HEK293 (cell line): Measurements from ENCODE around the gene ZNF316.

Source experiments
- CTCF ChIA-PET: fragments of 350-600 bp; formaldehyde crosslinking; extraction: SDS; loops from one replicate; lab custom pipeline; 2021; ENCODE audit warnings: antibody characterized with exemption; lab: Yijun Ruan, JAX
- POLR2A ChIA-PET: fragments of 300-600 bp; formaldehyde crosslinking; extraction: SDS; loops from one replicate; lab custom pipeline; 2020; ENCODE audit warnings: antibody characterized with exemption, inconsistent platforms; lab: Yijun Ruan, JAX
- H3K27ac ChIP-seq: fragments of 200-500 bp; sonication (Bioruptor generic); 2 replicates; pipeline ENCODE4 v1.5.1; 2014; ENCODE audit warnings: low read depth, low read length, control low read depth, inconsistent platforms; ENCODE audit errors: extremely low read depth
- H3K36me3 ChIP-seq, 2 experiments: fragments of 200-500 bp in 1 of 2; sonication (Bioruptor generic) in 1 of 2; 1 replicate in 1 of 2; 2 replicates in 1 of 2; pipeline ENCODE4 v1.5.1; 2014 to 2017; ENCODE audit warnings: inconsistent platforms in 2 of 2, low read length in 2 of 2; ENCODE audit not compliant: control insufficient read depth in 2 of 2, insufficient read depth in 1 of 2
- H3K4me1 ChIP-seq: fragments of 200-500 bp; sonication (Bioruptor generic); 2 replicates; pipeline ENCODE4 v1.5.1; 2014; ENCODE audit warnings: mild to moderate bottlenecking, low read length, inconsistent platforms; ENCODE audit not compliant: control insufficient read depth, insufficient read depth
- H3K4me3 ChIP-seq: 2 replicates; pipeline ENCODE4 v1.5.1; 2011; ENCODE audit warnings: low read depth, mild to moderate bottlenecking, control low read depth, low read length, moderate library complexity
- H3K9me3 ChIP-seq: fragments of 200-500 bp; sonication (Bioruptor generic); 2 replicates; pipeline ENCODE4 v1.5.1; 2014; ENCODE audit warnings: low read depth, low read length, inconsistent platforms; ENCODE audit not compliant: control insufficient read depth, insufficient read depth
- GLIS1 ChIP-seq: fragments of 450-650 bp; formaldehyde crosslinking; IDR thresholded peaks from 2 replicates; pipeline ENCODE4 v1.5.1; 2016; ENCODE audit warnings: missing biosample characterization, missing genetic modification characterization
- GLIS2 ChIP-seq: fragments of 450-650 bp; formaldehyde crosslinking; IDR thresholded peaks from 2 replicates; pipeline ENCODE4 v1.5.1; 2016; ENCODE audit warnings: missing biosample characterization, missing genetic modification characterization
- ZBTB20 ChIP-seq: fragments of 450-650 bp; formaldehyde crosslinking; IDR thresholded peaks from 2 replicates; pipeline ENCODE4 v1.5.1; 2016; ENCODE audit warnings: missing biosample characterization, missing genetic modification characterization
- ZBTB48 ChIP-seq: fragments of 450-650 bp; formaldehyde crosslinking; IDR thresholded peaks from 2 replicates; pipeline ENCODE4 v1.5.1; 2016; ENCODE audit warnings: missing biosample characterization, missing genetic modification characterization
- ZFHX2 ChIP-seq: fragments of 450-650 bp; formaldehyde crosslinking; conservative IDR thresholded peaks from 2 replicates; pipeline ENCODE4 v1.5.1; 2016; ENCODE audit warnings: missing biosample characterization, missing genetic modification characterization
- ZIC2 ChIP-seq: fragments of 450-650 bp; formaldehyde crosslinking; IDR thresholded peaks from 2 replicates; pipeline ENCODE4 v1.5.1; 2016; ENCODE audit warnings: missing biosample characterization, missing genetic modification characterization
- ZNF138 ChIP-seq: fragments of 450-650 bp; formaldehyde crosslinking; IDR thresholded peaks from 2 replicates; pipeline ENCODE4 v1.5.1; 2016; ENCODE audit warnings: missing biosample characterization, missing genetic modification characterization, borderline replicate concordance
- ZNF155 ChIP-seq: fragments of 450-650 bp; formaldehyde crosslinking; IDR thresholded peaks from 2 replicates; pipeline ENCODE4 v1.5.1; 2016; ENCODE audit warnings: missing biosample characterization, missing genetic modification characterization
- ZNF175 ChIP-seq: fragments of 450-650 bp; formaldehyde crosslinking; IDR thresholded peaks from 2 replicates; pipeline ENCODE4 v1.5.1; 2016; ENCODE audit warnings: missing biosample characterization, missing genetic modification characterization
- ZNF335 ChIP-seq: fragments of 450-650 bp; formaldehyde crosslinking; conservative IDR thresholded peaks from 2 replicates; pipeline ENCODE4 v1.5.1; 2016; ENCODE audit warnings: missing biosample characterization, missing genetic modification characterization
- ZNF354C ChIP-seq: fragments of 450-650 bp; formaldehyde crosslinking; IDR thresholded peaks from 2 replicates; pipeline ENCODE4 v1.5.1; 2016; ENCODE audit warnings: missing biosample characterization, missing genetic modification characterization, low read depth, borderline replicate concordance
- ZNF423 ChIP-seq: fragments of 450-650 bp; formaldehyde crosslinking; IDR thresholded peaks from 2 replicates; pipeline ENCODE4 v1.5.1; 2016; ENCODE audit warnings: missing biosample characterization, missing genetic modification characterization
- ZNF473 ChIP-seq: fragments of 450-650 bp; formaldehyde crosslinking; IDR thresholded peaks from 2 replicates; pipeline ENCODE4 v1.5.1; 2017; ENCODE audit warnings: missing biosample characterization, missing genetic modification characterization
- ZNF792 ChIP-seq: fragments of 450-650 bp; formaldehyde crosslinking; IDR thresholded peaks from 2 replicates; pipeline ENCODE4 v1.5.1; 2016; ENCODE audit warnings: missing biosample characterization, missing genetic modification characterization
- ZXDB ChIP-seq: fragments of 450-650 bp; formaldehyde crosslinking; IDR thresholded peaks from 2 replicates; pipeline ENCODE4 v1.5.1; 2016; ENCODE audit warnings: missing biosample characterization, missing genetic modification characterization
- TF ChIP-seq, protein P1 (sequence below): fragments of 450-650 bp; formaldehyde crosslinking; IDR thresholded peaks from 2 replicates; pipeline ENCODE4 v1.5.1; 2016; ENCODE audit warnings: missing biosample characterization, missing genetic modification characterization
- TF ChIP-seq, protein P2 (sequence below): fragments of 450-650 bp; formaldehyde crosslinking; IDR thresholded peaks from 2 replicates; pipeline ENCODE4 v1.5.1; 2016; ENCODE audit warnings: missing biosample characterization, missing genetic modification characterization
- TF ChIP-seq, protein P3 (sequence below): fragments of 450-650 bp; formaldehyde crosslinking; IDR thresholded peaks from 2 replicates; pipeline ENCODE4 v1.5.1; 2016; ENCODE audit warnings: missing biosample characterization, missing genetic modification characterization
- TF ChIP-seq, protein P4 (sequence below): fragments of 450-650 bp; formaldehyde crosslinking; IDR thresholded peaks from 2 replicates; pipeline ENCODE4 v1.5.1; 2016; ENCODE audit warnings: missing biosample characterization, missing genetic modification characterization
- TF ChIP-seq, protein P5 (sequence below): fragments of 450-650 bp; formaldehyde crosslinking; optimal IDR thresholded peaks from 2 replicates; pipeline ENCODE3; 2016; ENCODE audit warnings: missing biosample characterization, mild to moderate bottlenecking, missing genetic modification characterization
- TF ChIP-seq, protein P6 (sequence below): fragments of 450-650 bp; formaldehyde crosslinking; IDR thresholded peaks from 2 replicates; pipeline ENCODE4 v1.5.1; 2017; ENCODE audit warnings: missing biosample characterization, missing genetic modification characterization
- TF ChIP-seq, protein P7 (sequence below): fragments of 450-650 bp; formaldehyde crosslinking; IDR thresholded peaks from 2 replicates; pipeline ENCODE4 v1.5.1; 2016; ENCODE audit warnings: missing biosample characterization, missing genetic modification characterization, borderline replicate concordance

Gene ZNF316

DNA sequence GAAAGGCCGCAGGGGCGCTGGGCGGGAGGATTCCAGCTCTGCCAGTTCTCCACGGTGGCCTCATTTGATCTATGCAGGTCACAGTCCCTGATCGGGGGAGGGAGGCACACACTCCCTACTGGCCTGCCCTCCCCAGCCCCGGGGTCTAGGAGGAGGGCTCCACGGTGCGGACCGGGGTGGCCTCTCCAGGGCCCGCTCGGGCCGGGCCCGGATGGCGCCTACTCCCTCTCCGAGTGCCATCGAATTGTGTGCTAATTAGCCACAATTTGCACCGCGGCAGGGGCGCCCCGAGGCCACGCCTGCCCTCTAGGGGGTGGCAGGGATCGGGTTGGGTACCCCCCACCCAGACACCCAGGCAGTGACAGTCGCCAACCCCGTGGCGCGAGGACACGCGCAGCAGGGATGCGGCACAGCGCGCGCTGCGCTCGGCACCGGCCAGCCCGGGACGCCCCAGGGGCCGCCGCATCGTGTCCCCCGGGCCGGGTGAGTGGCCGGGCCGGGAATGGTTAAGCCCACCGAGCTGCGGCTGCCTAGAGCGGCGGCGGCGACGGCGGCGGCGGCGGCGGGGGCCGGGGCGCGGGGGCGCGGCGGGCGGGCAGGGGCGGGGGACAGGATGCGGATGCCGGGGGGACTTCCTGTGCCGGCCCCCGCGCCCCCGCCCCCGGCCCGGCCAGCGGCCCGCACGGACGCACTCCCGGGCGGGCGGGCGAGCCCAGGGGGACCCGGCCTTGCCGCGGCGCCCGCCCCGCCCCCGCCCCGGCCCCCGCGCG, 22.0 kb upstream of the ZNF316 start, which contains the start of gene ZNF853:
Gene ZNF853, plus strand, starts transcription at position 658 of the 770 bp plus-strand sequence. CDS start 565 bp downstream, outside the sequence.
- CTCF ChIA-PET: interaction anchor here (0.6 kb wide), 1 partner anchor 140 kb away, joined by 3 read pairs; no protein-coding TSS in a partner anchor
- POLR2A ChIA-PET: no interaction called here
- no peaks in the 10 kb centered on the region for H3K4me1 ChIP-seq
- H3K36me3 ChIP-seq: peaks cover 6 to 10% of the 10 kb centered on the region in 2 experiments; a peak in 2 of 3 replicates
- peak within 1 kb of the TSS; percentile 71; the same call in 1 of the 2 replicates for H3K27ac ChIP-seq
- no peaks in the 10 kb centered on the region for H3K9me3 ChIP-seq
- H3K4me3 ChIP-seq: peak within 1 kb of the TSS; percentile 64
- TF ChIP-seq, protein P1, sequence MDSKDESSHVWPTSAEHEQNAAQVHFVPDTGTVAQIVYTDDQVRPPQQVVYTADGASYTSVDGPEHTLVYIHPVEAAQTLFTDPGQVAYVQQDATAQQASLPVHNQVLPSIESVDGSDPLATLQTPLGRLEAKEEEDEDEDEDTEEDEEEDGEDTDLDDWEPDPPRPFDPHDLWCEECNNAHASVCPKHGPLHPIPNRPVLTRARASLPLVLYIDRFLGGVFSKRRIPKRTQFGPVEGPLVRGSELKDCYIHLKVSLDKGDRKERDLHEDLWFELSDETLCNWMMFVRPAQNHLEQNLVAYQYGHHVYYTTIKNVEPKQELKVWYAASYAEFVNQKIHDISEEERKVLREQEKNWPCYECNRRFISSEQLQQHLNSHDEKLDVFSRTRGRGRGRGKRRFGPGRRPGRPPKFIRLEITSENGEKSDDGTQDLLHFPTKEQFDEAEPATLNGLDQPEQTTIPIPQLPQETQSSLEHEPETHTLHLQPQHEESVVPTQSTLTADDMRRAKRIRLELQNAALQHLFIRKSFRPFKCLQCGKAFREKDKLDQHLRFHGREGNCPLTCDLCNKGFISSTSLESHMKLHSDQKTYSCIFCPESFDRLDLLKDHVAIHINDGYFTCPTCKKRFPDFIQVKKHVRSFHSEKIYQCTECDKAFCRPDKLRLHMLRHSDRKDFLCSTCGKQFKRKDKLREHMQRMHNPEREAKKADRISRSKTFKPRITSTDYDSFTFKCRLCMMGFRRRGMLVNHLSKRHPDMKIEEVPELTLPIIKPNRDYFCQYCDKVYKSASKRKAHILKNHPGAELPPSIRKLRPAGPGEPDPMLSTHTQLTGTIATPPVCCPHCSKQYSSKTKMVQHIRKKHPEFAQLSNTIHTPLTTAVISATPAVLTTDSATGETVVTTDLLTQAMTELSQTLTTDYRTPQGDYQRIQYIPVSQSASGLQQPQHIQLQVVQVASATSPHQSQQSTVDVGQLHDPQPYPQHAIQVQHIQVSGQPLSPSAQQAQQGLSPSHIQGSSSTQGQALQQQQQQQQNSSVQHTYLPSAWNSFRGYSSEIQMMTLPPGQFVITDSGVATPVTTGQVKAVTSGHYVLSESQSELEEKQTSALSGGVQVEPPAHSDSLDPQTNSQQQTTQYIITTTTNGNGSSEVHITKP (tag by site-specific recombination): no peak
- TF ChIP-seq GLIS2 (tag by site-specific recombination): peak; percentile 80
- TF ChIP-seq, protein P2, sequence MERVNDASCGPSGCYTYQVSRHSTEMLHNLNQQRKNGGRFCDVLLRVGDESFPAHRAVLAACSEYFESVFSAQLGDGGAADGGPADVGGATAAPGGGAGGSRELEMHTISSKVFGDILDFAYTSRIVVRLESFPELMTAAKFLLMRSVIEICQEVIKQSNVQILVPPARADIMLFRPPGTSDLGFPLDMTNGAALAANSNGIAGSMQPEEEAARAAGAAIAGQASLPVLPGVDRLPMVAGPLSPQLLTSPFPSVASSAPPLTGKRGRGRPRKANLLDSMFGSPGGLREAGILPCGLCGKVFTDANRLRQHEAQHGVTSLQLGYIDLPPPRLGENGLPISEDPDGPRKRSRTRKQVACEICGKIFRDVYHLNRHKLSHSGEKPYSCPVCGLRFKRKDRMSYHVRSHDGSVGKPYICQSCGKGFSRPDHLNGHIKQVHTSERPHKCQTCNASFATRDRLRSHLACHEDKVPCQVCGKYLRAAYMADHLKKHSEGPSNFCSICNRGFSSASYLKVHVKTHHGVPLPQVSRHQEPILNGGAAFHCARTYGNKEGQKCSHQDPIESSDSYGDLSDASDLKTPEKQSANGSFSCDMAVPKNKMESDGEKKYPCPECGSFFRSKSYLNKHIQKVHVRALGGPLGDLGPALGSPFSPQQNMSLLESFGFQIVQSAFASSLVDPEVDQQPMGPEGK (tag by site-specific recombination): peak; percentile 46; the same call in 1 of the 2 replicates
- peak; percentile 46; the same call in 1 of the 2 replicates for TF ChIP-seq ZBTB48
- TF ChIP-seq, protein P3, sequence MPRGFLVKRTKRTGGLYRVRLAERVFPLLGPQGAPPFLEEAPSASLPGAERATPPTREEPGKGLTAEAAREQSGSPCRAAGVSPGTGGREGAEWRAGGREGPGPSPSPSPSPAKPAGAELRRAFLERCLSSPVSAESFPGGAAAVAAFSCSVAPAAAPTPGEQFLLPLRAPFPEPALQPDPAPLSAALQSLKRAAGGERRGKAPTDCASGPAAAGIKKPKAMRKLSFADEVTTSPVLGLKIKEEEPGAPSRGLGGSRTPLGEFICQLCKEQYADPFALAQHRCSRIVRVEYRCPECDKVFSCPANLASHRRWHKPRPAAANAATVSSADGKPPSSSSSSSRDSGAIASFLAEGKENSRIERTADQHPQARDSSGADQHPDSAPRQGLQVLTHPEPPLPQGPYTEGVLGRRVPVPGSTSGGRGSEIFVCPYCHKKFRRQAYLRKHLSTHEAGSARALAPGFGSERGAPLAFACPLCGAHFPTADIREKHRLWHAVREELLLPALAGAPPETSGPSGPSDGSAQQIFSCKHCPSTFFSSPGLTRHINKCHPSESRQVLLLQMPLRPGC (tag by site-specific recombination): no peak
- TF ChIP-seq ZXDB: 0 out of 2 replicates have a peak, but pooled peaks have one; percentile 28
- no peak for TF ChIP-seq ZNF473 (tag by site-specific recombination)
- peak; percentile 98 for TF ChIP-seq ZNF335 (tag by site-specific recombination)
- peak; percentile 72 for TF ChIP-seq ZNF423
- TF ChIP-seq, protein P4, sequence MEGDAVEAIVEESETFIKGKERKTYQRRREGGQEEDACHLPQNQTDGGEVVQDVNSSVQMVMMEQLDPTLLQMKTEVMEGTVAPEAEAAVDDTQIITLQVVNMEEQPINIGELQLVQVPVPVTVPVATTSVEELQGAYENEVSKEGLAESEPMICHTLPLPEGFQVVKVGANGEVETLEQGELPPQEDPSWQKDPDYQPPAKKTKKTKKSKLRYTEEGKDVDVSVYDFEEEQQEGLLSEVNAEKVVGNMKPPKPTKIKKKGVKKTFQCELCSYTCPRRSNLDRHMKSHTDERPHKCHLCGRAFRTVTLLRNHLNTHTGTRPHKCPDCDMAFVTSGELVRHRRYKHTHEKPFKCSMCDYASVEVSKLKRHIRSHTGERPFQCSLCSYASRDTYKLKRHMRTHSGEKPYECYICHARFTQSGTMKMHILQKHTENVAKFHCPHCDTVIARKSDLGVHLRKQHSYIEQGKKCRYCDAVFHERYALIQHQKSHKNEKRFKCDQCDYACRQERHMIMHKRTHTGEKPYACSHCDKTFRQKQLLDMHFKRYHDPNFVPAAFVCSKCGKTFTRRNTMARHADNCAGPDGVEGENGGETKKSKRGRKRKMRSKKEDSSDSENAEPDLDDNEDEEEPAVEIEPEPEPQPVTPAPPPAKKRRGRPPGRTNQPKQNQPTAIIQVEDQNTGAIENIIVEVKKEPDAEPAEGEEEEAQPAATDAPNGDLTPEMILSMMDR: 0 out of 2 replicates have a peak, but pooled peaks have one; percentile 16
- TF ChIP-seq, protein P5, sequence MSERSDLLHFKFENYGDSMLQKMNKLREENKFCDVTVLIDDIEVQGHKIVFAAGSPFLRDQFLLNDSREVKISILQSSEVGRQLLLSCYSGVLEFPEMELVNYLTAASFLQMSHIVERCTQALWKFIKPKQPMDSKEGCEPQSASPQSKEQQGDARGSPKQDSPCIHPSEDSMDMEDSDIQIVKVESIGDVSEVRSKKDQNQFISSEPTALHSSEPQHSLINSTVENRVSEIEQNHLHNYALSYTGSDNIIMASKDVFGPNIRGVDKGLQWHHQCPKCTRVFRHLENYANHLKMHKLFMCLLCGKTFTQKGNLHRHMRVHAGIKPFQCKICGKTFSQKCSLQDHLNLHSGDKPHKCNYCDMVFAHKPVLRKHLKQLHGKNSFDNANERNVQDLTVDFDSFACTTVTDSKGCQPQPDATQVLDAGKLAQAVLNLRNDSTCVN (tag by site-specific recombination): peak; percentile 55
- no peak for TF ChIP-seq ZNF175 (tag by site-specific recombination)
- TF ChIP-seq, protein P6, sequence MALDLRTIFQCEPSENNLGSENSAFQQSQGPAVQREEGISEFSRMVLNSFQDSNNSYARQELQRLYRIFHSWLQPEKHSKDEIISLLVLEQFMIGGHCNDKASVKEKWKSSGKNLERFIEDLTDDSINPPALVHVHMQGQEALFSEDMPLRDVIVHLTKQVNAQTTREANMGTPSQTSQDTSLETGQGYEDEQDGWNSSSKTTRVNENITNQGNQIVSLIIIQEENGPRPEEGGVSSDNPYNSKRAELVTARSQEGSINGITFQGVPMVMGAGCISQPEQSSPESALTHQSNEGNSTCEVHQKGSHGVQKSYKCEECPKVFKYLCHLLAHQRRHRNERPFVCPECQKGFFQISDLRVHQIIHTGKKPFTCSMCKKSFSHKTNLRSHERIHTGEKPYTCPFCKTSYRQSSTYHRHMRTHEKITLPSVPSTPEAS (tag by site-specific recombination): no peak
- peak; percentile 83 for TF ChIP-seq ZIC2
- TF ChIP-seq, protein P7, sequence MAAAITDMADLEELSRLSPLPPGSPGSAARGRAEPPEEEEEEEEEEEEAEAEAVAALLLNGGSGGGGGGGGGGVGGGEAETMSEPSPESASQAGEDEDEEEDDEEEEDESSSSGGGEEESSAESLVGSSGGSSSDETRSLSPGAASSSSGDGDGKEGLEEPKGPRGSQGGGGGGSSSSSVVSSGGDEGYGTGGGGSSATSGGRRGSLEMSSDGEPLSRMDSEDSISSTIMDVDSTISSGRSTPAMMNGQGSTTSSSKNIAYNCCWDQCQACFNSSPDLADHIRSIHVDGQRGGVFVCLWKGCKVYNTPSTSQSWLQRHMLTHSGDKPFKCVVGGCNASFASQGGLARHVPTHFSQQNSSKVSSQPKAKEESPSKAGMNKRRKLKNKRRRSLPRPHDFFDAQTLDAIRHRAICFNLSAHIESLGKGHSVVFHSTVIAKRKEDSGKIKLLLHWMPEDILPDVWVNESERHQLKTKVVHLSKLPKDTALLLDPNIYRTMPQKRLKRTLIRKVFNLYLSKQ (tag by site-specific recombination): no peak
- no peak for TF ChIP-seq ZNF354C
- no peak for TF ChIP-seq ZNF155
- no peak for TF ChIP-seq ZNF138 (tag by site-specific recombination)
- TF ChIP-seq GLIS1 (tag by site-specific recombination): peak; percentile 97
- no peak for TF ChIP-seq ZFHX2 (tag by site-specific recombination)
- no peak for TF ChIP-seq ZNF792 (tag by site-specific recombination)
- peak; percentile 61; the same call in 1 of the 2 replicates for TF ChIP-seq ZBTB20 (tag by site-specific recombination)
